SK-N-SH treated with all-trans-retinoic acid at 6 μM for 48 hours (cell line): ENCODE data around the gene BMP8A.
"Not testable (repeated sequence)": the region's sequence is repeated elsewhere in the genome, so short reads cannot be mapped to it uniquely, and the experiment has no call there.

ENCODE experiments used
- ATAC-seq: fragments of 200-7000 bp; cut with Tn5 transposase; 3 replicates; pipeline ENCODE4 v1.9.1; 2020; ENCODE audit warnings: mild to moderate bottlenecking, moderate library complexity
- BACH2 ChIP-seq: fragments of 250-450 bp; sonication (Bioruptor Pico); IDR thresholded peaks from 2 replicates; pipeline ENCODE4 v1.9.0; 2021; ENCODE audit warnings: mild to moderate bottlenecking, borderline replicate concordance
- ESRRG ChIP-seq: fragments of 250-450 bp; sonication (Bioruptor Pico); IDR thresholded peaks from 2 replicates; pipeline ENCODE4 v1.6.1; 2021; ENCODE audit warnings: mild to moderate bottlenecking
- GLIS3 ChIP-seq: fragments of 250-450 bp; sonication (Bioruptor Pico); IDR thresholded peaks from 2 replicates; pipeline ENCODE4 v1.5.0; 2020; ENCODE audit warnings: mild to moderate bottlenecking, moderate library complexity
- ISL1 ChIP-seq: fragments of 250-450 bp; sonication (Bioruptor Pico); IDR thresholded peaks from 2 replicates; pipeline ENCODE4 v2.1.2; 2022; ENCODE audit warnings: mild to moderate bottlenecking, moderate library complexity
- OSR1 ChIP-seq: fragments of 250-450 bp; sonication (Bioruptor Pico); IDR thresholded peaks from 2 replicates; pipeline ENCODE4 v1.8.0; 2022; ENCODE audit warnings: moderate library complexity, mild to moderate bottlenecking, inconsistent platforms
- PPARA ChIP-seq: fragments of 250-450 bp; sonication (Bioruptor Pico); IDR thresholded peaks from 2 replicates; pipeline ENCODE4 v1.5.0; 2020; ENCODE audit warnings: mild to moderate bottlenecking, borderline replicate concordance
- RARB ChIP-seq: fragments of 250-450 bp; sonication (Bioruptor Pico); IDR thresholded peaks from 2 replicates; pipeline ENCODE4 v1.8.0; 2021; ENCODE audit warnings: mild to moderate bottlenecking, moderate library complexity
- SNAI2 ChIP-seq: fragments of 250-450 bp; sonication (Bioruptor Pico); IDR thresholded peaks from 2 replicates; pipeline ENCODE4 v1.5.0; 2020; ENCODE audit warnings: mild to moderate bottlenecking, moderate library complexity
- TCF4 ChIP-seq: fragments of 250-450 bp; sonication (Bioruptor Pico); IDR thresholded peaks from 2 replicates; pipeline ENCODE4 v1.8.0; 2021; ENCODE audit warnings: mild to moderate bottlenecking, moderate library complexity, borderline replicate concordance
- TOX ChIP-seq: fragments of 250-450 bp; sonication (Bioruptor Pico); IDR thresholded peaks from 2 replicates; pipeline ENCODE4 v1.8.0; 2021; ENCODE audit warnings: mild to moderate bottlenecking, moderate library complexity, borderline replicate concordance
- ZC3H10 ChIP-seq: fragments of 250-450 bp; sonication (Bioruptor Pico); IDR thresholded peaks from 2 replicates; pipeline ENCODE4 v1.5.1; 2021; ENCODE audit warnings: mild to moderate bottlenecking, moderate library complexity
- ZFP3 ChIP-seq: fragments of 250-450 bp; sonication (Bioruptor Pico); IDR thresholded peaks from 2 replicates; pipeline ENCODE4 v1.5.0; 2020; ENCODE audit warnings: mild to moderate bottlenecking, moderate library complexity
- ZFP30 ChIP-seq: fragments of 450-650 bp; formaldehyde crosslinking; IDR thresholded peaks from 2 replicates; pipeline ENCODE4 v1.5.0; 2022; ENCODE audit warnings: mild to moderate bottlenecking, moderate library complexity
- ZNF565 ChIP-seq: fragments of 450-650 bp; formaldehyde crosslinking; conservative IDR thresholded peaks from 2 replicates; pipeline ENCODE4 v1.5.0; 2020; ENCODE audit warnings: low read depth, mild to moderate bottlenecking, moderate library complexity
- ZNF70 ChIP-seq: fragments of 450-650 bp; formaldehyde crosslinking; IDR thresholded peaks from 2 replicates; pipeline ENCODE4 v1.5.0; 2020; ENCODE audit warnings: mild to moderate bottlenecking, moderate library complexity
- TF ChIP-seq, protein P1 (sequence below): fragments of 250-450 bp; sonication (Bioruptor Pico); IDR thresholded peaks from 2 replicates; pipeline ENCODE4 v1.8.0; 2021; ENCODE audit warnings: low read depth, mild to moderate bottlenecking, moderate library complexity, borderline replicate concordance
- TF ChIP-seq, protein P2 (sequence below): fragments of 250-450 bp; sonication (Bioruptor Pico); IDR thresholded peaks from 2 replicates; pipeline ENCODE4 v1.8.0; 2020; ENCODE audit warnings: mild to moderate bottlenecking, moderate library complexity, borderline replicate concordance
- TF ChIP-seq, protein P3 (sequence below): fragments of 250-450 bp; sonication (Bioruptor Pico); IDR thresholded peaks from 2 replicates; pipeline ENCODE4 v1.5.0; 2020; ENCODE audit warnings: mild to moderate bottlenecking, moderate library complexity
- TF ChIP-seq, protein P4 (sequence below): fragments of 250-450 bp; sonication (Bioruptor Pico); IDR thresholded peaks from 2 replicates; pipeline ENCODE4 v1.5.1; 2020; ENCODE audit warnings: low read depth, mild to moderate bottlenecking, moderate library complexity
- TF ChIP-seq, protein P5 (sequence below): fragments of 250-450 bp; sonication (Bioruptor Pico); IDR thresholded peaks from 2 replicates; pipeline ENCODE4 v1.5.1; 2021; ENCODE audit warnings: mild to moderate bottlenecking, moderate library complexity

BMP8A gene

DNA sequence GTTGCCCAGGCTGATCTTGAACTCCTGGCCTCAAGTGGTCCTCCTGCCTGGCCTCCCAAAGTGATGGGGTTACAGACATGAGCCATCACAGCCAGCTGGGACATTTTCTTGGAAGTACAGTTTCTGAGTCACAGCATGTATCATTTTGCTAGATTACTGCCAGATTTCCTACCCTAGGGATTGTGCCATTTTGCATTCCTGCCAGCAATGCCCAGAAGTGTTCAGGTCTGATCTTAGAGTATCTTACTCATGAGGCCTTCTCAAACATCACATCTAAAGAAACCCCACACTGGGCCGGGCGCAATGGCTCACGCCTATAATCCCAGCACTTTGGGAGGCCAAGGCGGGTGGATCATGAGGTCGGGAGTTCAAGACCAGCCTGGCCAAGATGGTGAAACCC, 10.2 kb downstream of the BMP8A start:
- peak; percentile 58 for ATAC-seq
- TF ChIP-seq ESRRG (no peak), ZFP3 (no peak), ISL1 (CRISPR knock-in tag) (no peak), PPARA (no peak), BACH2 (no peak), TCF4 (CRISPR knock-in tag) (no peak), ZNF70 (CRISPR knock-in tag) (no peak), ZC3H10 (CRISPR knock-in tag) (no peak), TOX (no peak), RARB (CRISPR knock-in tag) (no peak), ZFP30 (no peak), OSR1 (CRISPR knock-in tag) (no peak), GLIS3 (CRISPR knock-in tag) (no peak), ZNF565 (CRISPR knock-in tag) (no peak), SNAI2 (CRISPR knock-in tag) (no peak)
- TF ChIP-seq, protein P1, sequence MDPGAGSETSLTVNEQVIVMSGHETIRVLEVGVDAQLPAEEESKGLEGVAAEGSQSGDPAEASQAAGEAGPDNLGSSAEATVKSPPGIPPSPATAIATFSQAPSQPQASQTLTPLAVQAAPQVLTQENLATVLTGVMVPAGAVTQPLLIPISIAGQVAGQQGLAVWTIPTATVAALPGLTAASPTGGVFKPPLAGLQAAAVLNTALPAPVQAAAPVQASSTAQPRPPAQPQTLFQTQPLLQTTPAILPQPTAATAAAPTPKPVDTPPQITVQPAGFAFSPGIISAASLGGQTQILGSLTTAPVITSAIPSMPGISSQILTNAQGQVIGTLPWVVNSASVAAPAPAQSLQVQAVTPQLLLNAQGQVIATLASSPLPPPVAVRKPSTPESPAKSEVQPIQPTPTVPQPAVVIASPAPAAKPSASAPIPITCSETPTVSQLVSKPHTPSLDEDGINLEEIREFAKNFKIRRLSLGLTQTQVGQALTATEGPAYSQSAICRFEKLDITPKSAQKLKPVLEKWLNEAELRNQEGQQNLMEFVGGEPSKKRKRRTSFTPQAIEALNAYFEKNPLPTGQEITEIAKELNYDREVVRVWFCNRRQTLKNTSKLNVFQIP (CRISPR knock-in tag): no peak
- TF ChIP-seq, protein P2, sequence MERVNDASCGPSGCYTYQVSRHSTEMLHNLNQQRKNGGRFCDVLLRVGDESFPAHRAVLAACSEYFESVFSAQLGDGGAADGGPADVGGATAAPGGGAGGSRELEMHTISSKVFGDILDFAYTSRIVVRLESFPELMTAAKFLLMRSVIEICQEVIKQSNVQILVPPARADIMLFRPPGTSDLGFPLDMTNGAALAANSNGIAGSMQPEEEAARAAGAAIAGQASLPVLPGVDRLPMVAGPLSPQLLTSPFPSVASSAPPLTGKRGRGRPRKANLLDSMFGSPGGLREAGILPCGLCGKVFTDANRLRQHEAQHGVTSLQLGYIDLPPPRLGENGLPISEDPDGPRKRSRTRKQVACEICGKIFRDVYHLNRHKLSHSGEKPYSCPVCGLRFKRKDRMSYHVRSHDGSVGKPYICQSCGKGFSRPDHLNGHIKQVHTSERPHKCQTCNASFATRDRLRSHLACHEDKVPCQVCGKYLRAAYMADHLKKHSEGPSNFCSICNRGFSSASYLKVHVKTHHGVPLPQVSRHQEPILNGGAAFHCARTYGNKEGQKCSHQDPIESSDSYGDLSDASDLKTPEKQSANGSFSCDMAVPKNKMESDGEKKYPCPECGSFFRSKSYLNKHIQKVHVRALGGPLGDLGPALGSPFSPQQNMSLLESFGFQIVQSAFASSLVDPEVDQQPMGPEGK (CRISPR knock-in tag): no peak
- TF ChIP-seq, protein P3, sequence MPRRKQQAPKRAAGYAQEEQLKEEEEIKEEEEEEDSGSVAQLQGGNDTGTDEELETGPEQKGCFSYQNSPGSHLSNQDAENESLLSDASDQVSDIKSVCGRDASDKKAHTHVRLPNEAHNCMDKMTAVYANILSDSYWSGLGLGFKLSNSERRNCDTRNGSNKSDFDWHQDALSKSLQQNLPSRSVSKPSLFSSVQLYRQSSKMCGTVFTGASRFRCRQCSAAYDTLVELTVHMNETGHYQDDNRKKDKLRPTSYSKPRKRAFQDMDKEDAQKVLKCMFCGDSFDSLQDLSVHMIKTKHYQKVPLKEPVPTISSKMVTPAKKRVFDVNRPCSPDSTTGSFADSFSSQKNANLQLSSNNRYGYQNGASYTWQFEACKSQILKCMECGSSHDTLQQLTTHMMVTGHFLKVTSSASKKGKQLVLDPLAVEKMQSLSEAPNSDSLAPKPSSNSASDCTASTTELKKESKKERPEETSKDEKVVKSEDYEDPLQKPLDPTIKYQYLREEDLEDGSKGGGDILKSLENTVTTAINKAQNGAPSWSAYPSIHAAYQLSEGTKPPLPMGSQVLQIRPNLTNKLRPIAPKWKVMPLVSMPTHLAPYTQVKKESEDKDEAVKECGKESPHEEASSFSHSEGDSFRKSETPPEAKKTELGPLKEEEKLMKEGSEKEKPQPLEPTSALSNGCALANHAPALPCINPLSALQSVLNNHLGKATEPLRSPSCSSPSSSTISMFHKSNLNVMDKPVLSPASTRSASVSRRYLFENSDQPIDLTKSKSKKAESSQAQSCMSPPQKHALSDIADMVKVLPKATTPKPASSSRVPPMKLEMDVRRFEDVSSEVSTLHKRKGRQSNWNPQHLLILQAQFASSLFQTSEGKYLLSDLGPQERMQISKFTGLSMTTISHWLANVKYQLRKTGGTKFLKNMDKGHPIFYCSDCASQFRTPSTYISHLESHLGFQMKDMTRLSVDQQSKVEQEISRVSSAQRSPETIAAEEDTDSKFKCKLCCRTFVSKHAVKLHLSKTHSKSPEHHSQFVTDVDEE: no peak
- TF ChIP-seq, protein P4, sequence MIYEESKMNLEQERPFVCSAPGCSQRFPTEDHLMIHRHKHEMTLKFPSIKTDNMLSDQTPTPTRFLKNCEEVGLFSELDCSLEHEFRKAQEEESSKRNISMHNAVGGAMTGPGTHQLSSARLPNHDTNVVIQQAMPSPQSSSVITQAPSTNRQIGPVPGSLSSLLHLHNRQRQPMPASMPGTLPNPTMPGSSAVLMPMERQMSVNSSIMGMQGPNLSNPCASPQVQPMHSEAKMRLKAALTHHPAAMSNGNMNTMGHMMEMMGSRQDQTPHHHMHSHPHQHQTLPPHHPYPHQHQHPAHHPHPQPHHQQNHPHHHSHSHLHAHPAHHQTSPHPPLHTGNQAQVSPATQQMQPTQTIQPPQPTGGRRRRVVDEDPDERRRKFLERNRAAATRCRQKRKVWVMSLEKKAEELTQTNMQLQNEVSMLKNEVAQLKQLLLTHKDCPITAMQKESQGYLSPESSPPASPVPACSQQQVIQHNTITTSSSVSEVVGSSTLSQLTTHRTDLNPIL (CRISPR knock-in tag): no peak
- TF ChIP-seq, protein P5, sequence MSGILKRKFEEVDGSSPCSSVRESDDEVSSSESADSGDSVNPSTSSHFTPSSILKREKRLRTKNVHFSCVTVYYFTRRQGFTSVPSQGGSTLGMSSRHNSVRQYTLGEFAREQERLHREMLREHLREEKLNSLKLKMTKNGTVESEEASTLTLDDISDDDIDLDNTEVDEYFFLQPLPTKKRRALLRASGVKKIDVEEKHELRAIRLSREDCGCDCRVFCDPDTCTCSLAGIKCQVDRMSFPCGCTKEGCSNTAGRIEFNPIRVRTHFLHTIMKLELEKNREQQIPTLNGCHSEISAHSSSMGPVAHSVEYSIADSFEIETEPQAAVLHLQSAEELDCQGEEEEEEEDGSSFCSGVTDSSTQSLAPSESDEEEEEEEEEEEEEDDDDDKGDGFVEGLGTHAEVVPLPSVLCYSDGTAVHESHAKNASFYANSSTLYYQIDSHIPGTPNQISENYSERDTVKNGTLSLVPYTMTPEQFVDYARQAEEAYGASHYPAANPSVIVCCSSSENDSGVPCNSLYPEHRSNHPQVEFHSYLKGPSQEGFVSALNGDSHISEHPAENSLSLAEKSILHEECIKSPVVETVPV: no peak

DNA sequence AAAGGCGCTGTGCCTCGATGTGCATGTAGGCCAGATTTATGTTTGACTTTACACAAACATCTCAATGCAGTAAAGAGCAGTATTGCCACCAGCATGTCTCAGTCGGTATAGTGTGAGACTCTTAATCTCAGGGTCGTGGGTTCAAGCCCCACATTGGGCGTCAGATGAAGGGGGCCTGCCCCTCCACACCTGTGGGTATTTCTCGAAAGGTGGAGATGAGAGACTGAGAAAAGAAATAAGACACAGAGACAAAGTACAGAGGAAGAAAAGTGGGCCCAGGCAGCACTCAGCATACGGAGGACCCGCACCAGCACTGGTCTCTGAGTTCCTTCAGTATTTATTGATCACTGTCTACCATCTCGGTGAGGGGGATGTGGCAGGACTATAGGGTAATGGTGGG, 13.0 kb downstream of the BMP8A start:
- not testable (repeated sequence) for ATAC-seq

DNA sequence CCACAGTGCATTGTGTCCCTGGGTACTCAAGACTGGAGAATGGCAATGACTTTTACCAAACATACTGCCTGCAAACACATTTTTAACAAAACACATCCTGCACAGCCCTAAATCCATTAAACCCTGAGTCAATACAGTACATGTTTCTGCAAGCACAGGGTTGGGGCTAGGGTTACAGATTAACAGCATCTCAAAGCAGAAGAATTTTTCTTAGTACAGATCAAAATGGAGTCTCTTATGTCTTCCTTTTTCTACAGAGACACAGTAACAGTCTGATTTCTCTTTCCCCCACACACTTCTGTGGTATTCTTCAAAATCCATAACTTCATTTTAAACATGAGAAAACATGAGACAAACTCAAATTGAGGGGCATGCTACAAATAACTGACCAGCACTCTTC, 13.9 kb downstream of the BMP8A start:
- no peak for ATAC-seq
- TF ChIP-seq ISL1 (CRISPR knock-in tag): no peak
- no peak for TF ChIP-seq SNAI2 (CRISPR knock-in tag)
- TF ChIP-seq ZC3H10 (CRISPR knock-in tag): no peak
- TF ChIP-seq, protein P1 (CRISPR knock-in tag): no peak
